ENCODE measurements around the gene CYB5B. TPM values are rescaled to one million over a fixed set of nuclear protein-coding genes. Genes with fewer than 3 reads are reported as not detected.
A peak's percentile ranks its signal among the peaks of the same experiment; 100 is the strongest.

CYB5B gene
- total and polyA plus RNA-seq, 5 donors from 2014 or later = 52.7 to 213 (median 187) TPM

DNA sequence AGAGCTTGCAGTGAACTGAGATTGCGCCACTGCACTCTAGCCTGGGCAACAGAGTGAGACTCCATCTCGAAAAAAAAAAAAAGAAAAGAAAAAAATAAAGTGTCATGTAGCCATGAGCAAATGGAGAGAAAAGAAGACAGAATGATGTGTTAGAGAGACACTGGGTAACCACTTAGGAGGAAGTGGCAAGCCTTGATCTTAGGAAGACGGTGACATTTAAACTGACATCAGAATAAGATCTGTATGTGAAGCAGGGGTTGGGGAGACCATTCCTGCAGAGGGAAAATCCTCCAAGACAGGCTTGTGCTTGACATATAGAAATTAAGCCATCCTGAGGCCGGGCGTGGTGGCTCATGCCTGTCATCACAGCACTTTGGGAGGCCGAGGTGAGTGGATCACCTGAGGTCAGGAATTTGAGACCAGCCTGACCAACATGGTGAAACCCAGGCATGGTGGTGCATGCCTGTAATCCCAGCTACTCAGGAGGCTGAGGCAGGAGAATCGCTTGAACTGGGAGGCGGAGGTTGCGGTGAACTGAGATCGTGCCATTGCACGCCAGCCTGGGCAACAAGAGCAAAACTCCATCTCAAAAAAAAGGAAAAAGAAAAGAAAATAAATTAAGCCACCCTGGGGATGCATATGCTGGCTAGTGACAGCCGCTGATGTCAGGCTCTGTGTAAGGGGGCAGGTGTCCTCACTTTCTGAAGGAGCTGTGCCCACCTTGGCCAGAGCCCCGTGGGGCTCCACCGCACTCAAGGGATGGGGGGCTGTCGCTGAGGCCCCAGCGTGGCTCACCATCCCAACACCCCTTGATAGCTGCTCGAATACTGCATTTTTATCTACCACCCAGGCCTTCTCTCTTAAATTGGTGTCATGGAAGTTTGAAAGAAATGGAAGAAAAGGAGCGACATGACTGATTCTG, 13.1 kb upstream of the CYB5B start:
- H3K4me3 ChIP-seq (ENCODE audit: low read depth, low read length) = no peak overlapping the region
- Mint-ChIP-seq H3K4me3 (peak overlapping the region in 1 of 4 donors; percentile 15), H3K4me1 (peaks cover 0 to 9% (median 7%) of the 10 kb centered on the region in 4 donors), H3K9me3 (no peaks in the 10 kb centered on the region), H3K27me3 (no peaks in the 10 kb centered on the region), H3K36me3 (no peaks in the 10 kb centered on the region), H3K27ac (peak overlapping the region in 1 of 3 donors; percentile 74)
- ATAC-seq (ENCODE audit: low read depth in 2 of 2) (peak; percentile 31 to 60), DNase-seq (no peak)
- no peaks in the 10 kb centered on the region for H3K9me3 ChIP-seq (ENCODE audit: control insufficient read depth in 2 of 2, low read length in 2 of 2)
- no peaks in the 10 kb centered on the region for H3K36me3 ChIP-seq (ENCODE audit: control insufficient read depth, insufficient read depth, low read length)
- no peak overlapping the region for H3K27ac ChIP-seq (ENCODE audit: insufficient read depth, low read length, poor library complexity, severe bottlenecking)
- H3K4me1 ChIP-seq (ENCODE audit: control insufficient read depth, insufficient read depth, low read length, poor library complexity, severe bottlenecking) = no peaks in the 10 kb centered on the region
- no peaks in the 10 kb centered on the region for H3K27me3 ChIP-seq (ENCODE audit: control insufficient read depth, insufficient read depth, low read length)

DNA sequence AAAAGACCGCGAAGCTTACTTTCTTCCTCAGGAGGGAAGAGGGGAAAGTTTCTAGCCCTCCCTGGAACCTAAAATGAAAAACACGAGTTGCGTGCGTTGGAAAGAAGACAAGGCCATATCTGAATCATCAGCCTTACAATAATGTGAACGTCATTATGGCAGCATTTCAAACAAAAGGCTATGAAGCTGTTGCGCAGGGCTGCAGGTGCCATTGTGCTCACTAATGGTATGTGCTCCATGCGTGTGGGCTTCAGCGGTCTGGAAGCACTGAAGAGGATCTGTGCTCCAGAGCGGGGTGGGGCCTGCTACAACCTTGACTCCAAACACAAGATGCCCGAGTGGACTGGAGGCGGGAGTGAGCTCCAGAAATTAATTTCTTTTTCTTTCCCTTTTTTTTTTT, 12.1 kb upstream of the CYB5B start:
- no peaks in the 10 kb centered on the region for H3K4me1 ChIP-seq (ENCODE audit: control insufficient read depth, insufficient read depth, low read length, poor library complexity, severe bottlenecking)
- H3K27ac Mint-ChIP-seq = no peak overlapping the region
- H3K27me3 ChIP-seq (ENCODE audit: control insufficient read depth, insufficient read depth, low read length) = no peaks in the 10 kb centered on the region
- ATAC-seq (ENCODE audit: low read depth in 2 of 2) (no peak), DNase-seq (no peak)
- H3K9me3 ChIP-seq (ENCODE audit: control insufficient read depth in 2 of 2, low read length in 2 of 2) = no peaks in the 10 kb centered on the region
- no peaks in the 10 kb centered on the region for H3K36me3 ChIP-seq (ENCODE audit: control insufficient read depth, insufficient read depth, low read length)
- H3K4me1 Mint-ChIP-seq = peaks cover 0 to 9% (median 7%) of the 10 kb centered on the region in 4 donors
- H3K27ac ChIP-seq (ENCODE audit: insufficient read depth, low read length, poor library complexity, severe bottlenecking) = no peak overlapping the region
- no peaks in the 10 kb centered on the region for H3K27me3 Mint-ChIP-seq
- H3K4me3 Mint-ChIP-seq = no peak overlapping the region
- H3K4me3 ChIP-seq (ENCODE audit: low read depth, low read length) = no peak overlapping the region
- H3K9me3 Mint-ChIP-seq = no peaks in the 10 kb centered on the region
- no peaks in the 10 kb centered on the region for H3K36me3 Mint-ChIP-seq

DNA sequence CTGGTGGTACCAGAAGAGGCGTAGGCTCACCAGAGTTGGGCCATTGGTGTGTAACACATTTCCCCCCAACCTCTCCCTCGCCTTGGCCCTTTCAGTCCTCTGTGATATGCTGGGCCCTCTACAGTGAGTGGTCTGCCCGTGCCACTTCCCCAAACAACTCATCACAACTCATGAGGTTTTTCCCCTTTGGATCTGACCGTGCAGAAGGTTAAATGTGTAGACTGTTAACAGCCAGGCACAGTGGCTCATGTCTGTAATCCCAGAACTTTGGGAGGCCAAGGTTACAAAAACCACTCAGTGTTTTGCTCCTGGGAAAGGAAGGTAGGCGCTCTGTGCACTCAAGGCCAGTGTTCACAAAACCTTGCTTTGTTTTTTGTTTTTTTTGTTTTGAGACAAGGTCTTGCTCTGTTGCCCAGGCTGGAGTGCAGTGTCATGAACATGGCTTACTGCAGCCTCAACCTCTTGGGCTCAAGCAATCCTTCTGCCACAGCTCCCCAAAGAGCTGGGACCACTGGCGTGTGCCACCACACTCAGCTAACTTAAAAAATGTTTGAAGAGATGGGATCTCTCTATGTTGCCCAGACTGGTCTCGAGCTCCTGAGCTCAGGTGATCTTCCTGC, 11.3 kb upstream of the CYB5B start:
- peaks cover 0 to 9% (median 7%) of the 10 kb centered on the region in 4 donors for H3K4me1 Mint-ChIP-seq
- H3K27ac Mint-ChIP-seq = no peak overlapping the region
- H3K36me3 Mint-ChIP-seq = no peaks in the 10 kb centered on the region
- DNase-seq (no peak), ATAC-seq (ENCODE audit: low read depth in 2 of 2) (no peak)
- H3K9me3 Mint-ChIP-seq = no peaks in the 10 kb centered on the region
- H3K4me1 ChIP-seq (ENCODE audit: control insufficient read depth, insufficient read depth, low read length, poor library complexity, severe bottlenecking) = no peaks in the 10 kb centered on the region
- no peak overlapping the region for H3K27ac ChIP-seq (ENCODE audit: insufficient read depth, low read length, poor library complexity, severe bottlenecking)
- H3K27me3 ChIP-seq (ENCODE audit: control insufficient read depth, insufficient read depth, low read length) = no peaks in the 10 kb centered on the region
- H3K9me3 ChIP-seq (ENCODE audit: control insufficient read depth in 2 of 2, low read length in 2 of 2) = no peaks in the 10 kb centered on the region
- no peak overlapping the region for H3K4me3 ChIP-seq (ENCODE audit: low read depth, low read length)
- H3K27me3 Mint-ChIP-seq = peaks cover 8% of the 10 kb centered on the region
- no peak overlapping the region for H3K4me3 Mint-ChIP-seq
- H3K36me3 ChIP-seq (ENCODE audit: control insufficient read depth, insufficient read depth, low read length) = no peaks in the 10 kb centered on the region

DNA sequence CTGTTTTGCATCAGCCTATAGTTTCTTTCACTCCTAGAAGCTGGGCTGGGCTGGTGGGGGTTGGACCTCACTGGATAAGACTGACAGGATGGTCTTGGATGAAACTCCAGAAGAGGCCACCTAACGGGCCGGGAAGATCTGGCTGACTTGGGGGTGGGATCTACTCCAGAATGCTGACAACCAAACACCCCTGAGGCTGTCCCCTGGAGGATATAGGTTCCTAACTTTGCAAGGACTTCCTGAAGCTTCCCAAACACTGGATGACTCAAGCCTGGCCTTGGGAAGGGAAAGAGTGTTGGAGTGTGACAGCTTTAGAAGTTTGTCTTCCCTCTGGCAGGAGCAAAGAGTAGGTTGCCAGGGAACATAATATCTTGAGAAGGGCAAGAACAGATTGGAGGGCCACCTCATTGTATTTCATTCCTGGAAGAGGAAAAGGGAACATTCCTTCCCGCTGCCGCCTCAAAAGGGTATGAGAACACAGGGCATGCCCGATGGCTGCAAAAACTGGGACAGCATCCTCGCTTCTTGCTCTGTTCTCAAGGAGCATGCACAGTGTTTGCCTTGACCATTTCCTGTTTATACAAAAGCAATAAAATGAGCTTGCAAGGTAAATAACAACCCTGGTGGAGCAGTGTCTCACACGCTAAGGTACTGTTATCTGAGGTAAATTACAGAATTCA, 6.8 kb upstream of the CYB5B start:
- Mint-ChIP-seq H3K4me1 (no peaks in the 10 kb centered on the region), H3K9me3 (no peaks in the 10 kb centered on the region), H3K27ac (no peak overlapping the region), H3K36me3 (no peaks in the 10 kb centered on the region), H3K4me3 (no peak overlapping the region), H3K27me3 (peaks cover 9% of the 10 kb centered on the region)
- Histone ChIP-seq H3K27ac (ENCODE audit: insufficient read depth, low read length, poor library complexity, severe bottlenecking) (no peak overlapping the region), H3K4me1 (ENCODE audit: control insufficient read depth, insufficient read depth, low read length, poor library complexity, severe bottlenecking) (no peaks in the 10 kb centered on the region), H3K9me3 (ENCODE audit: control insufficient read depth in 2 of 2, low read length in 2 of 2) (no peaks in the 10 kb centered on the region), H3K36me3 (ENCODE audit: control insufficient read depth, insufficient read depth, low read length) (no peaks in the 10 kb centered on the region), H3K27me3 (ENCODE audit: control insufficient read depth, insufficient read depth, low read length) (no peaks in the 10 kb centered on the region), H3K4me3 (ENCODE audit: low read depth, low read length) (no peak overlapping the region)
- no peak for ATAC-seq (ENCODE audit: low read depth in 2 of 2)
- no peak for DNase-seq

DNA sequence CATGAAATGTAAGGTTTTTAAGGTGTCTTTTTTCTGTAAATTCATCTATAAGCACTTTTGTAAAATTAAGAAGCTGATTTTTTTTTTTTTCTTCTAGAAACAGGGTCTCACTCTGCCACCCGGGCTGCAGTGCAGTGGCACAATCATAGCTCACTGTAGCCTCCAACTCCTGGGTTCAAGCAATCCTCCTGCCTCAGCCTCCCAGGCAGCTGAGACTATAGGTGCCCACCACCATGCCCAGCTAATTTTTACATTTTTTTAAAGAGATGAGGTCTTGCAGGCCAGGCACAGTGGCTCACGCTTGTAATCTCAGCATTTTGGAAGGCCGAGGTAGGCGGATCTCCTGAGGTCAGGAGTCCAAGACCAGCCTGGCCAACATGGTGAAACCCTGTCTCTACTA, 4.5 kb upstream of the CYB5B start:
- ATAC-seq (ENCODE audit: low read depth in 2 of 2) = no peak
- Mint-ChIP-seq H3K4me3 (no peak overlapping the region), H3K9me3 (no peaks in the 10 kb centered on the region), H3K36me3 (no peaks in the 10 kb centered on the region), H3K27ac (no peak overlapping the region), H3K4me1 (peaks cover 0 to 12% (median 9%) of the 10 kb centered on the region in 4 donors), H3K27me3 (peaks cover 18% of the 10 kb centered on the region)
- DNase-seq = no peak
- Histone ChIP-seq H3K4me1 (ENCODE audit: control insufficient read depth, insufficient read depth, low read length, poor library complexity, severe bottlenecking) (peaks cover 3% of the 10 kb centered on the region), H3K27ac (ENCODE audit: insufficient read depth, low read length, poor library complexity, severe bottlenecking) (no peak overlapping the region), H3K27me3 (ENCODE audit: control insufficient read depth, insufficient read depth, low read length) (no peaks in the 10 kb centered on the region), H3K4me3 (ENCODE audit: low read depth, low read length) (no peak overlapping the region), H3K36me3 (ENCODE audit: control insufficient read depth, insufficient read depth, low read length) (no peaks in the 10 kb centered on the region), H3K9me3 (ENCODE audit: control insufficient read depth in 2 of 2, low read length in 2 of 2) (no peaks in the 10 kb centered on the region)

DNA sequence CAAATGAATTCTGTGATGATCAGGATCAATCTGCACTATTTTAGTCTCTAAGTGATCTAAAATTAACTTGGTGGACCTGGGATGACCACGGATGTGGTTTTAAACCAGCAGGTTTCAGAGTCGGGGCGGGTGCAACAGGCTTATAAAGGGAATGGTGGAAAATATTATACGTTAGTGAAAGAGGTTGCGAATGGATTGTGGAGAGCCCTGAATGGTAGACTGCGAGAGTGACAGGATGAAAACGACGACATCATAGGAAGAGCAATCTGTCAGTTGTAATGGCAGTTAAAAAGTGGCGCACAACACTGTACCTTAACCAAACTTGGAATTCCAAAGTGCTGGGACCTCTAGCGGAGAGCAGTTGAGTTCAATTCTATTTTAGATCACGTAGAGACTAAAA, 1.2 kb upstream of the CYB5B start:
- peak overlapping the region in 2 of 3 donors; percentile 16 to 50 for H3K27ac Mint-ChIP-seq
- Histone ChIP-seq H3K27ac (ENCODE audit: insufficient read depth, low read length, poor library complexity, severe bottlenecking) (no peak overlapping the region), H3K4me3 (ENCODE audit: low read depth, low read length) (peak overlapping the region; percentile 7), H3K9me3 (ENCODE audit: control insufficient read depth in 2 of 2, low read length in 2 of 2) (no peaks in the 10 kb centered on the region), H3K36me3 (ENCODE audit: control insufficient read depth, insufficient read depth, low read length) (peaks cover 12% of the 10 kb centered on the region), H3K4me1 (ENCODE audit: control insufficient read depth, insufficient read depth, low read length, poor library complexity, severe bottlenecking) (peaks cover 14% of the 10 kb centered on the region), H3K27me3 (ENCODE audit: control insufficient read depth, insufficient read depth, low read length) (no peaks in the 10 kb centered on the region)
- peaks cover 9% of the 10 kb centered on the region for H3K27me3 Mint-ChIP-seq
- H3K9me3 Mint-ChIP-seq = no peaks in the 10 kb centered on the region
- H3K4me3 Mint-ChIP-seq = peak overlapping the region in 3 of 4 donors; percentile 75 to 86 (median 81)
- DNase-seq = no peak
- no peak for ATAC-seq (ENCODE audit: low read depth in 2 of 2)
- H3K4me1 Mint-ChIP-seq = peaks cover 3 to 36% (median 20%) of the 10 kb centered on the region in 4 donors
- H3K36me3 Mint-ChIP-seq = peaks cover 7% of the 10 kb centered on the region

DNA sequence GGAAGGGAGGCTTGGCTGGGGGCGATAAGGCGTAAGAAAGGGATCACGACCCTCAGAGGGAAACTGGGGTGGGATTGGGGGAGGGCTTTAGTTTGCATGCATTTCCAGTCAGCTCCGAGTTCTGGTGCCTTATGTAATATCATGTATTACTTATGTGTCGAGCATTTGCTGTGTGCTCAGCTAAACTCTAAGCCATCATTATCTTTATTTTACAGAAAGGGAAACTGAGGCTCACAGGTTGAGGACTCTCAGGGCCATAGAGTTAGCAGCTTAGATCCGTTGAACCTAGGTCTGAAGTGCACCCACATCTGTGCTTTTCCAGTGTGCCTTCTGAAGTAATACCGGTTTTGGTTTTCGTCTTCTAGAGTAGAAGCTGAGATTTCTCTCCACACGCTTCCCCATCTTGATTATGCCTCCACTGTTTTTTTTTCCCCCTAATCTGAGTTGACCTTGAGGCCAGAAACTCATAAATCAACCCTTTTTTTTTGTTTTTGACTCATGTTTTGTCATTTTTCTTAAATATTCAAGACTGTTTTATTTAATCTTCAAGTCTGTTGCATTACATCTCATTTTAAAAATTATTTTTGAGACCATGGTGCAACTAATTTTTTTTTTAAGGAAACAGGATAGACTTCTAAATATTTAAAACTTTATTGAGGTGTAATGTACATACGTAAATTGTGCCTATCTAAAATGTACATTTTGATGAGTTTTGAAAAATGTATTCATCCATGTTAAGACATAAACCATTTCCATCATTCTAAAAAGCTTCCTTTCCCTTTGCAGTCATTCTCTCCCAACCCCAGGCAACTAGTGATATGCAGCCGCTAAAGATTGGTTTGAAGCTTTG, 741 bp downstream of the CYB5B start:
- Mint-ChIP-seq H3K27ac (peak overlapping the region; percentile 7 to 98 (median 95)), H3K4me3 (peak overlapping the region; percentile 94 to 100 (median 98)), H3K27me3 (peaks cover 9% of the 10 kb centered on the region), H3K36me3 (peaks cover 25% of the 10 kb centered on the region), H3K4me1 (peaks cover 13 to 53% (median 34%) of the 10 kb centered on the region in 4 donors), H3K9me3 (peaks cover 0 to 7% (median 4%) of the 10 kb centered on the region in 7 donors)
- peak overlapping the region; percentile 92 for H3K4me3 ChIP-seq (ENCODE audit: low read depth, low read length)
- peaks cover 30% of the 10 kb centered on the region for H3K36me3 ChIP-seq (ENCODE audit: control insufficient read depth, insufficient read depth, low read length)
- H3K9me3 ChIP-seq (ENCODE audit: control insufficient read depth in 2 of 2, low read length in 2 of 2) = no peaks in the 10 kb centered on the region
- no peaks in the 10 kb centered on the region for H3K27me3 ChIP-seq (ENCODE audit: control insufficient read depth, insufficient read depth, low read length)
- ATAC-seq (ENCODE audit: low read depth in 2 of 2) (no peak), DNase-seq (peak in 1 of 3 donors; percentile 45)
- peaks cover 14% of the 10 kb centered on the region for H3K4me1 ChIP-seq (ENCODE audit: control insufficient read depth, insufficient read depth, low read length, poor library complexity, severe bottlenecking)
- H3K27ac ChIP-seq (ENCODE audit: insufficient read depth, low read length, poor library complexity, severe bottlenecking) = peak overlapping the region; percentile 80
